Measurements from ENCODE around the gene MEIS1.

MEIS1 gene

DNA sequence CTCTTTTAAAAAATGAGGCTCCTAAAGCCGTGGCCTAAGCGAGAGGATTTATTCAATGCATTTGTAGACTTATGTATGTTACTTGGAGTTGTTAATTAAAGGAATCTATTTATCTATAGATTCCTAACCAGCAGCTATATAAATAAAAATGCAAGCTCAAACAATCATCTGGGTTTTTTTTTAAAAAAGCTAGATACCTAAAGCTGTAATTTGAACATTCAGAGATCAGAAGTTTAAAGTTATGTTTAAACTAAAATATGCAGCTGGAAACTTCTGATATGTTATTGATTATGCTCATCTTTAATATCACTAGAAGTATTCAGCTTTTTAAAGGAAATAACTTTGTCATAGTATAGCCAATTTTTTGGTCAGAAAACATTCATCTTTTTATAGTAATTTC is 1.0 kb downstream of the MEIS1 start (continued):
- TF ChIP-seq, protein P1, sequence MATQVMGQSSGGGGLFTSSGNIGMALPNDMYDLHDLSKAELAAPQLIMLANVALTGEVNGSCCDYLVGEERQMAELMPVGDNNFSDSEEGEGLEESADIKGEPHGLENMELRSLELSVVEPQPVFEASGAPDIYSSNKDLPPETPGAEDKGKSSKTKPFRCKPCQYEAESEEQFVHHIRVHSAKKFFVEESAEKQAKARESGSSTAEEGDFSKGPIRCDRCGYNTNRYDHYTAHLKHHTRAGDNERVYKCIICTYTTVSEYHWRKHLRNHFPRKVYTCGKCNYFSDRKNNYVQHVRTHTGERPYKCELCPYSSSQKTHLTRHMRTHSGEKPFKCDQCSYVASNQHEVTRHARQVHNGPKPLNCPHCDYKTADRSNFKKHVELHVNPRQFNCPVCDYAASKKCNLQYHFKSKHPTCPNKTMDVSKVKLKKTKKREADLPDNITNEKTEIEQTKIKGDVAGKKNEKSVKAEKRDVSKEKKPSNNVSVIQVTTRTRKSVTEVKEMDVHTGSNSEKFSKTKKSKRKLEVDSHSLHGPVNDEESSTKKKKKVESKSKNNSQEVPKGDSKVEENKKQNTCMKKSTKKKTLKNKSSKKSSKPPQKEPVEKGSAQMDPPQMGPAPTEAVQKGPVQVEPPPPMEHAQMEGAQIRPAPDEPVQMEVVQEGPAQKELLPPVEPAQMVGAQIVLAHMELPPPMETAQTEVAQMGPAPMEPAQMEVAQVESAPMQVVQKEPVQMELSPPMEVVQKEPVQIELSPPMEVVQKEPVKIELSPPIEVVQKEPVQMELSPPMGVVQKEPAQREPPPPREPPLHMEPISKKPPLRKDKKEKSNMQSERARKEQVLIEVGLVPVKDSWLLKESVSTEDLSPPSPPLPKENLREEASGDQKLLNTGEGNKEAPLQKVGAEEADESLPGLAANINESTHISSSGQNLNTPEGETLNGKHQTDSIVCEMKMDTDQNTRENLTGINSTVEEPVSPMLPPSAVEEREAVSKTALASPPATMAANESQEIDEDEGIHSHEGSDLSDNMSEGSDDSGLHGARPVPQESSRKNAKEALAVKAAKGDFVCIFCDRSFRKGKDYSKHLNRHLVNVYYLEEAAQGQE (tag by site-specific recombination; IDR thresholded peaks at IDR 0.05) = no peak

DNA sequence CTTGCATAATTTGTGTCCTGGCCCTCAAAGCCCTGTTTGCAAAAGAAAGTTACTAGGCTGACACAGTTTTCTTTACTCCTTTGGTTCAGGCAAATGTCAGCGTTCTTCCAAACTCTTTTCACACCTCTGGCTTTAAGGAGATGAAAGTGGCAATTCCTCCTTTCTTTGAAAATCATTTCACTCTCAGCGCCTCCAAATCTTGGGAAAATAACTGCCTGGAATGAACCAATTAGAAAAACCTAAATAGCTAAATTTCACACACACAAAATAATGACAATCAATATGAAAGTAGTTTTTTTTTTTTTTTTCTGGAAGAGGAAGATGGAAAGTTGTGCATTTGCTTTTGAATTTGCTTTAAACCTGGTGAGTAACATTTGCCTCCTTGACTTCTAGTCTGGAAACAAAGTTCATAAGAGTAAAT is 1.7 kb downstream of the MEIS1 start:
- TF ChIP-seq, protein P2, sequence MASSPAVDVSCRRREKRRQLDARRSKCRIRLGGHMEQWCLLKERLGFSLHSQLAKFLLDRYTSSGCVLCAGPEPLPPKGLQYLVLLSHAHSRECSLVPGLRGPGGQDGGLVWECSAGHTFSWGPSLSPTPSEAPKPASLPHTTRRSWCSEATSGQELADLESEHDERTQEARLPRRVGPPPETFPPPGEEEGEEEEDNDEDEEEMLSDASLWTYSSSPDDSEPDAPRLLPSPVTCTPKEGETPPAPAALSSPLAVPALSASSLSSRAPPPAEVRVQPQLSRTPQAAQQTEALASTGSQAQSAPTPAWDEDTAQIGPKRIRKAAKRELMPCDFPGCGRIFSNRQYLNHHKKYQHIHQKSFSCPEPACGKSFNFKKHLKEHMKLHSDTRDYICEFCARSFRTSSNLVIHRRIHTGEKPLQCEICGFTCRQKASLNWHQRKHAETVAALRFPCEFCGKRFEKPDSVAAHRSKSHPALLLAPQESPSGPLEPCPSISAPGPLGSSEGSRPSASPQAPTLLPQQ (tag by site-specific recombination; IDR thresholded peaks at IDR 0.05) = no peak
- TF ChIP-seq ZNF548 (tag by site-specific recombination; IDR thresholded peaks at IDR 0.05) (no peak), ZNF561 (tag by site-specific recombination; IDR thresholded peaks at IDR 0.05; ENCODE audit: borderline replicate concordance) (no peak), PRDM1 (tag by site-specific recombination; IDR thresholded peaks at IDR 0.05) (peak; percentile 92)
- peaks cover 4 to 31% of the 10 kb centered on the region in 2 experiments; a peak in 2 of 3 replicates for H3K36me3 ChIP-seq (ENCODE audit: control insufficient read depth in 2 of 2, insufficient read depth in 1 of 2, low read length in 2 of 2)
- no peaks in the 10 kb centered on the region; the same call in 1 of the 2 replicates for H3K4me1 ChIP-seq (ENCODE audit: control insufficient read depth, insufficient read depth, low read length)
- H3K27ac ChIP-seq (ENCODE audit: extremely low read depth, low read depth, low read length) = no peak overlapping the region
- ChIA-PET POLR2A (interaction anchor here (0.9 kb wide), 1 partner anchor 136 kb away, joined by 3 read pairs; no protein-coding TSS in a partner anchor), CTCF (interaction anchor here (0.6 to 1.6 kb wide), 5 partner anchors 101 to 778 kb away, joined by 3 to 4 read pairs (median 4); no protein-coding TSS in a partner anchor)
- H3K4me3 ChIP-seq (ENCODE audit: low read depth, low read length) = peak overlapping the region; percentile 63
- H3K9me3 ChIP-seq (ENCODE audit: control insufficient read depth, insufficient read depth, low read depth, low read length) = no peaks in the 10 kb centered on the region

DNA sequence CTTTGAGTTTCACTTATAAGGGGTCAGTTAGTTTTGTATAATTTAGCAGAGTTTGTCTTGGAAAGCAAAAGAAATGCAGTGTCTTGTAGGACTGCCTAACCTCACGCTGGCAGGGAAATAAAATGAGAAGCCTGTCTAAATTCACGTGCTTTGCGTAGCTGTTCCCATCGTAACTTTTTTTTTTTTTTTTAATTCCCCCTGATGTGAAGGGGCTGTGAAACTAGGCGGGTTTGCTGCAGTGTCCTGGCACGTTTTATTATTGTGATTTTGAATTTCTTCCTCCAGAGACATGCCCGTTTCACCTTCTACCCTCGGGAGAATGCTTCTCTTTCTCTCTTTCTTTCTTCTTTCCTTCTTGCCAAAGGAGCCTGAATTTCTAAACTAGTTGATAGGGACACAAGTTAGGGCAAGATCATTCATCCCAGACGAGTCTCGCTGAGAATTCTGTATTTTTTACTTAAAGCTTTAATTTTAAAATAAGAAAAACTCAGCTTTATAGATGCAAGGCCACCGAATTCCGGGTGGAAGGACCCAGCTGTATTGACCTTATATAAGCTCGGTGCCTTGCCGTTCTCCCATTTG is 2.3 kb downstream of the MEIS1 start:
- Histone ChIP-seq H3K9me3 (ENCODE audit: control insufficient read depth, insufficient read depth, low read depth, low read length) (no peaks in the 10 kb centered on the region), H3K4me1 (ENCODE audit: control insufficient read depth, insufficient read depth, low read length) (no peaks in the 10 kb centered on the region), H3K4me3 (ENCODE audit: low read depth, low read length) (peak overlapping the region; percentile 63), H3K27ac (ENCODE audit: extremely low read depth, low read depth, low read length) (no peak overlapping the region), H3K36me3 (ENCODE audit: control insufficient read depth in 2 of 2, insufficient read depth in 1 of 2, low read length in 2 of 2) (peaks cover 6 to 35% of the 10 kb centered on the region in 2 experiments)
- CTCF ChIA-PET = interaction anchor here (0.6 to 1.6 kb wide), 5 partner anchors 101 to 778 kb away, joined by 3 to 5 read pairs (median 4); no protein-coding TSS in a partner anchor
- no peak for TF ChIP-seq ZNF157 (tag by site-specific recombination; IDR thresholded peaks at IDR 0.05)
- TF ChIP-seq, protein P3, sequence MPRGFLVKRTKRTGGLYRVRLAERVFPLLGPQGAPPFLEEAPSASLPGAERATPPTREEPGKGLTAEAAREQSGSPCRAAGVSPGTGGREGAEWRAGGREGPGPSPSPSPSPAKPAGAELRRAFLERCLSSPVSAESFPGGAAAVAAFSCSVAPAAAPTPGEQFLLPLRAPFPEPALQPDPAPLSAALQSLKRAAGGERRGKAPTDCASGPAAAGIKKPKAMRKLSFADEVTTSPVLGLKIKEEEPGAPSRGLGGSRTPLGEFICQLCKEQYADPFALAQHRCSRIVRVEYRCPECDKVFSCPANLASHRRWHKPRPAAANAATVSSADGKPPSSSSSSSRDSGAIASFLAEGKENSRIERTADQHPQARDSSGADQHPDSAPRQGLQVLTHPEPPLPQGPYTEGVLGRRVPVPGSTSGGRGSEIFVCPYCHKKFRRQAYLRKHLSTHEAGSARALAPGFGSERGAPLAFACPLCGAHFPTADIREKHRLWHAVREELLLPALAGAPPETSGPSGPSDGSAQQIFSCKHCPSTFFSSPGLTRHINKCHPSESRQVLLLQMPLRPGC (tag by site-specific recombination; IDR thresholded peaks at IDR 0.05) = no peak
- TF ChIP-seq ZNF670 (tag by site-specific recombination; IDR thresholded peaks at IDR 0.05; ENCODE audit: low read depth) = no peak
- peak; percentile 73 for TF ChIP-seq ZNF335 (tag by site-specific recombination; conservative IDR thresholded peaks at IDR 0.05)
- POLR2A ChIA-PET = interaction anchor here (0.6 to 0.9 kb wide), 3 partner anchors 134 to 787 kb away, joined by 3 read pairs; no protein-coding TSS in a partner anchor

DNA sequence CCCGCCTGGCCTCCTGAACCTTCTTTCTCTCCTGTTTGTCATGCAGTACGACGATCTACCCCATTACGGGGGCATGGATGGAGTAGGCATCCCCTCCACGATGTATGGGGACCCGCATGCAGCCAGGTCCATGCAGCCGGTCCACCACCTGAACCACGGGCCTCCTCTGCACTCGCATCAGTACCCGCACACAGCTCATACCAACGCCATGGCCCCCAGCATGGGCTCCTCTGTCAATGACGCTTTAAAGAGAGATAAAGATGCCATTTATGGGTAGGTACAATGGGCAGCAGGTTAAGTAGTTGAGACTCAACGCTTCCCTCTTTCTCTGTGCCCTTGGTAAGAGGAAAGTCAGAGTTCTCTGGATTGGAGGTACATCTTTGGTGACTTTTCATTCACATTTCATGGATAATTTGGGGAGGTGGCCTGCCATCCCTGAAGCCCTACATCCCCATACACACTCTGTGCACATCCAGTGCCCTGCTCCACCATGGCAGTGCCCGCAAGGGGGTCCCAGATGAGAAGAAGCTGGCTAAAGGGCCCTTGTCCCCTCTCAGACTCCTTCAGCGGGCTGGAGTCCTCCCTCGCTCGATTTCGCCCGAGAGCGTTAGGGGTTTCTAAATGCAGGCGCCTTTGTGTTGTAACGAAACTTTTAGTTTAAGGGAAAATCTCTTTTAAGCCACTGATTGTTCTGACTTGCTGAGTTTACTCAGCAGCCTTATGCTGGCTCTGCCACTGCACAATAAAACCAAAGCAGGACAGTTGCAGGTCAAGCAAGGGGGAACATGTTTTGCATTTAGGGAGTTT is 3.0 kb downstream of the MEIS1 start:
- Histone ChIP-seq H3K27ac (ENCODE audit: extremely low read depth, low read depth, low read length) (no peak overlapping the region), H3K9me3 (ENCODE audit: control insufficient read depth, insufficient read depth, low read depth, low read length) (no peaks in the 10 kb centered on the region), H3K4me1 (ENCODE audit: control insufficient read depth, insufficient read depth, low read length) (no peaks in the 10 kb centered on the region), H3K36me3 (ENCODE audit: control insufficient read depth in 2 of 2, insufficient read depth in 1 of 2, low read length in 2 of 2) (peaks cover 13 to 42% of the 10 kb centered on the region in 2 experiments), H3K4me3 (ENCODE audit: low read depth, low read length) (no peak overlapping the region)
- POLR2A ChIA-PET = interaction anchor here (0.6 to 0.7 kb wide), 2 partner anchors 134 to 787 kb away, joined by 3 read pairs; no protein-coding TSS in a partner anchor
- TF ChIP-seq SP2 (tag by site-specific recombination; IDR thresholded peaks at IDR 0.05) (no peak), ZNF335 (tag by site-specific recombination; conservative IDR thresholded peaks at IDR 0.05) (0 out of 2 replicates have a peak, but pooled peaks have one; percentile 31), ZNF830 (tag by site-specific recombination; IDR thresholded peaks at IDR 0.05; ENCODE audit: low read depth) (no peak), KLF16 (tag by site-specific recombination; IDR thresholded peaks at IDR 0.05) (no peak), ZNF391 (tag by site-specific recombination; IDR thresholded peaks at IDR 0.05; ENCODE audit: borderline replicate concordance, low read depth) (no peak), ZNF223 (tag by site-specific recombination; IDR thresholded peaks at IDR 0.05) (no peak)
- TF ChIP-seq, protein P4, sequence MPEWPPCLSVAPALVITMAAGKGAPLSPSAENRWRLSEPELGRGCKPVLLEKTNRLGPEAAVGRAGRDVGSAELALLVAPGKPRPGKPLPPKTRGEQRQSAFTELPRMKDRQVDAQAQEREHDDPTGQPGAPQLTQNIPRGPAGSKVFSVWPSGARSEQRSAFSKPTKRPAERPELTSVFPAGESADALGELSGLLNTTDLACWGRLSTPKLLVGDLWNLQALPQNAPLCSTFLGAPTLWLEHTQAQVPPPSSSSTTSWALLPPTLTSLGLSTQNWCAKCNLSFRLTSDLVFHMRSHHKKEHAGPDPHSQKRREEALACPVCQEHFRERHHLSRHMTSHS (tag by site-specific recombination; IDR thresholded peaks at IDR 0.05) = no peak
- CTCF ChIA-PET = interaction anchor here (0.7 to 1.6 kb wide), 3 partner anchors 137 to 777 kb away, joined by 3 to 5 read pairs (median 4); no protein-coding TSS in a partner anchor

All from HEK293 (cell line).